Measurements from ENCODE around the gene PRPF19. TPM values are rescaled to one million over a fixed set of nuclear protein-coding genes. Genes with fewer than 3 reads are reported as not detected.

The PRPF19 gene
- total and polyA plus RNA-seq, 2 donors (not counting 1 experiment from before 2014, with no cell fraction given): 32.6 to 37.7 TPM

GRCh38 chr11:60863550-60864521 lies 42.5 kb downstream of the PRPF19 start:
- Histone ChIP-seq H3K79me2 (ENCODE audit: control insufficient read depth, insufficient read depth, low read length) (no peaks in the 10 kb centered on the region), H3K4me1 (ENCODE audit: control insufficient read depth, extremely low read depth, insufficient read depth, low read length) (no peaks in the 10 kb centered on the region), H3K36me3 (ENCODE audit: control insufficient read depth, insufficient read depth, low read length) (no peaks in the 10 kb centered on the region), H3K27me3 (ENCODE audit: control insufficient read depth, insufficient read depth, low read length) (peaks cover 2% of the 10 kb centered on the region), H3K27ac (ENCODE audit: insufficient read depth, low read length) (no peak overlapping the region), H3K4me2 (ENCODE audit: extremely low read depth, insufficient read depth, low read length) (no peak overlapping the region), H3K9me3 (ENCODE audit: control insufficient read depth, insufficient read depth, low read depth, low read length) (no peaks in the 10 kb centered on the region), H2AFZ (ENCODE audit: low read length) (no peak overlapping the region), H3K4me3 (replicated peaks in 1 of 4; ENCODE audit: control extremely low read depth in 1 of 4, insufficient read depth in 1 of 4, low read depth in 3 of 4, low read length in 4 of 4) (no peak overlapping the region), H4K20me1 (ENCODE audit: control insufficient read depth, extremely low read depth, insufficient read depth, low read length) (no peaks in the 10 kb centered on the region), H3K9ac (ENCODE audit: insufficient read depth, low read length) (no peak overlapping the region)
- DNase-seq (ENCODE audit: low read depth in 2 of 2): no peak
- TF ChIP-seq, protein P1, sequence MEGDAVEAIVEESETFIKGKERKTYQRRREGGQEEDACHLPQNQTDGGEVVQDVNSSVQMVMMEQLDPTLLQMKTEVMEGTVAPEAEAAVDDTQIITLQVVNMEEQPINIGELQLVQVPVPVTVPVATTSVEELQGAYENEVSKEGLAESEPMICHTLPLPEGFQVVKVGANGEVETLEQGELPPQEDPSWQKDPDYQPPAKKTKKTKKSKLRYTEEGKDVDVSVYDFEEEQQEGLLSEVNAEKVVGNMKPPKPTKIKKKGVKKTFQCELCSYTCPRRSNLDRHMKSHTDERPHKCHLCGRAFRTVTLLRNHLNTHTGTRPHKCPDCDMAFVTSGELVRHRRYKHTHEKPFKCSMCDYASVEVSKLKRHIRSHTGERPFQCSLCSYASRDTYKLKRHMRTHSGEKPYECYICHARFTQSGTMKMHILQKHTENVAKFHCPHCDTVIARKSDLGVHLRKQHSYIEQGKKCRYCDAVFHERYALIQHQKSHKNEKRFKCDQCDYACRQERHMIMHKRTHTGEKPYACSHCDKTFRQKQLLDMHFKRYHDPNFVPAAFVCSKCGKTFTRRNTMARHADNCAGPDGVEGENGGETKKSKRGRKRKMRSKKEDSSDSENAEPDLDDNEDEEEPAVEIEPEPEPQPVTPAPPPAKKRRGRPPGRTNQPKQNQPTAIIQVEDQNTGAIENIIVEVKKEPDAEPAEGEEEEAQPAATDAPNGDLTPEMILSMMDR (conservative IDR thresholded peaks at IDR 0.05 in 1 of 2, IDR thresholded peaks at IDR 0.05 in 1 of 2; ENCODE audit: low read depth in 1 of 2, low read length in 2 of 2): no peak
- no peak for TF ChIP-seq EZH2 (IDR thresholded peaks at IDR 0.05; ENCODE audit: low read length, missing control alignments)

DNA sequence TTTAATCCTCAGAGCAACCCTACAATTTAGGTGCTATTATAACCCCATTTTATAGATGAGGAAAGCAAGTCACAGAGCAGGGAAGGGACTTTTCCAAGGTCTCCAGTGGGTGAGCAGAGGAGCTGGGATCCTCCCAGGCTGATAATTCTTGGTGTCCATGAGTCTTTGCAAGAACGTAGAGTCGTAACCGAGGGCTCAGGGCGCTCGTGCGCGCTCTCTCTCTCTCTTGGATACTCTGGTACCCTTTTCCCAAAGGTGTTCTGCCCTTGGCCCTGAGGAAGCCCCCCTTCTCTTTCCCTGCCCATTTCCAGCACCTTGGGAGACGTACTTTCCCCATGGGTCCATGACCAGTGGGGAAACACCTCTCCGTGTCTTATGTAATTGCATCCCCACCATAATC lies 44.2 kb downstream of the PRPF19 start:
- no peaks in the 10 kb centered on the region for H3K9me3 ChIP-seq (ENCODE audit: control insufficient read depth, insufficient read depth, low read depth, low read length)
- no peak overlapping the region for H3K27ac ChIP-seq (ENCODE audit: insufficient read depth, low read length)
- H3K4me2 ChIP-seq (ENCODE audit: extremely low read depth, insufficient read depth, low read length): no peak overlapping the region
- no peak overlapping the region for H3K9ac ChIP-seq (ENCODE audit: insufficient read depth, low read length)
- no peak overlapping the region for H3K4me3 ChIP-seq (replicated peaks in 1 of 4; ENCODE audit: control extremely low read depth in 1 of 4, insufficient read depth in 1 of 4, low read depth in 3 of 4, low read length in 4 of 4)
- no peak for DNase-seq (ENCODE audit: low read depth in 2 of 2)
- H3K4me1 ChIP-seq (ENCODE audit: control insufficient read depth, extremely low read depth, insufficient read depth, low read length): no peaks in the 10 kb centered on the region
- no peak for TF ChIP-seq EZH2 (IDR thresholded peaks at IDR 0.05; ENCODE audit: low read length, missing control alignments)
- TF ChIP-seq, protein P1 (conservative IDR thresholded peaks at IDR 0.05 in 1 of 2, IDR thresholded peaks at IDR 0.05 in 1 of 2; ENCODE audit: low read depth in 1 of 2, low read length in 2 of 2): no peak
- no peaks in the 10 kb centered on the region for H3K79me2 ChIP-seq (ENCODE audit: control insufficient read depth, insufficient read depth, low read length)
- no peaks in the 10 kb centered on the region for H4K20me1 ChIP-seq (ENCODE audit: control insufficient read depth, extremely low read depth, insufficient read depth, low read length)
- H2AFZ ChIP-seq (ENCODE audit: low read length): no peak overlapping the region
- H3K27me3 ChIP-seq (ENCODE audit: control insufficient read depth, insufficient read depth, low read length): peaks cover 2% of the 10 kb centered on the region
- H3K36me3 ChIP-seq (ENCODE audit: control insufficient read depth, insufficient read depth, low read length): no peaks in the 10 kb centered on the region

DNA sequence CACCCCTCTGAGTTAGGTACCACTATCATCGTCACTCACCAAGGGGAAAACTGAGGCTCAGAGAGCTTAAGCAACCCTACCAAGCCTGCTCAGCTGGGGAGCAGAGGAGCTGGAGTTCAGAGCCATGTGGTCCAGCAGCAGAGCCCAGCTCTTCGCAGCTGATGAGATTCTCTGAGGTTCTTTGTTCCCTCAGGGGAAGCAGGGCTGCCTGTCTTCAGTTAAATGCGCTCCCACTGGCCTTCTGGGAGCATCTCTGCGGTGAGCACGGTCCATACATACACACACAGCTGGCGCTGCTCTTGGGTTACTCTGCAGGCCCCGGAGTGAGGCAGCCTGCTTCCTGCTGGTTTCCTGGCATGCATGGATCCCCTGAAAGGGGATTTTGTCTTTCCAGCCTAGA lies 45.4 kb downstream of the PRPF19 start:
- no peak overlapping the region for H2AFZ ChIP-seq (ENCODE audit: low read length)
- H3K36me3 ChIP-seq (ENCODE audit: control insufficient read depth, insufficient read depth, low read length): no peaks in the 10 kb centered on the region
- no peaks in the 10 kb centered on the region for H3K9me3 ChIP-seq (ENCODE audit: control insufficient read depth, insufficient read depth, low read depth, low read length)
- H3K4me2 ChIP-seq (ENCODE audit: extremely low read depth, insufficient read depth, low read length): no peak overlapping the region
- H3K27ac ChIP-seq (ENCODE audit: insufficient read depth, low read length): no peak overlapping the region
- no peak overlapping the region for H3K4me3 ChIP-seq (replicated peaks in 1 of 4; ENCODE audit: control extremely low read depth in 1 of 4, insufficient read depth in 1 of 4, low read depth in 3 of 4, low read length in 4 of 4)
- no peak for DNase-seq (ENCODE audit: low read depth in 2 of 2)
- H3K9ac ChIP-seq (ENCODE audit: insufficient read depth, low read length): no peak overlapping the region
- no peaks in the 10 kb centered on the region for H3K79me2 ChIP-seq (ENCODE audit: control insufficient read depth, insufficient read depth, low read length)
- no peaks in the 10 kb centered on the region for H3K4me1 ChIP-seq (ENCODE audit: control insufficient read depth, extremely low read depth, insufficient read depth, low read length)
- peaks cover 2% of the 10 kb centered on the region for H3K27me3 ChIP-seq (ENCODE audit: control insufficient read depth, insufficient read depth, low read length)
- TF ChIP-seq, protein P1 (conservative IDR thresholded peaks at IDR 0.05 in 1 of 2, IDR thresholded peaks at IDR 0.05 in 1 of 2; ENCODE audit: low read depth in 1 of 2, low read length in 2 of 2): no peak
- TF ChIP-seq EZH2 (IDR thresholded peaks at IDR 0.05; ENCODE audit: low read length, missing control alignments): no peak
- H4K20me1 ChIP-seq (ENCODE audit: control insufficient read depth, extremely low read depth, insufficient read depth, low read length): no peaks in the 10 kb centered on the region

Data from fibroblast of lung (primary cell).